Effector memory CD4-positive, alpha-beta T cell (primary cell): ENCODE measurements around the gene RASL11B.

Experiments
- DNase-seq, 3 donors: peaks; one replicate each; pipeline ENCODE4 v3.0.0-alpha.2; 2020
- H3K27ac ChIP-seq: 2 replicates; pipeline ENCODE4 v1.7.0; 2013; ENCODE audit warnings: mild to moderate bottlenecking, low read length, moderate library complexity; ENCODE audit not compliant: insufficient read depth, poor library complexity, severe bottlenecking
- H3K27me3 ChIP-seq: replicated peaks from 2 replicates; pipeline ENCODE4 v1.7.0; 2013; ENCODE audit warnings: mild to moderate bottlenecking, low read length; ENCODE audit not compliant: insufficient read depth, control insufficient read depth, poor library complexity, severe bottlenecking
- H3K36me3 ChIP-seq: 2 replicates; pipeline ENCODE4 v1.7.0; 2013; ENCODE audit warnings: mild to moderate bottlenecking, low read length, moderate library complexity; ENCODE audit not compliant: control insufficient read depth, insufficient read depth
- H3K4me1 ChIP-seq: 2 replicates; pipeline ENCODE4 v1.7.0; 2013; ENCODE audit warnings: low read length, mild to moderate bottlenecking; ENCODE audit not compliant: control insufficient read depth, insufficient read depth, poor library complexity, severe bottlenecking
- H3K4me3 ChIP-seq: 2 replicates; pipeline ENCODE4 v1.7.0; 2013; ENCODE audit warnings: low read length, low read depth, mild to moderate bottlenecking; ENCODE audit not compliant: insufficient read depth, poor library complexity, severe bottlenecking
- H3K9me3 ChIP-seq: 2 replicates; pipeline ENCODE4 v1.7.0; 2013; ENCODE audit warnings: mild to moderate bottlenecking, low read length, moderate library complexity; ENCODE audit not compliant: control insufficient read depth

RASL11B gene

DNA sequence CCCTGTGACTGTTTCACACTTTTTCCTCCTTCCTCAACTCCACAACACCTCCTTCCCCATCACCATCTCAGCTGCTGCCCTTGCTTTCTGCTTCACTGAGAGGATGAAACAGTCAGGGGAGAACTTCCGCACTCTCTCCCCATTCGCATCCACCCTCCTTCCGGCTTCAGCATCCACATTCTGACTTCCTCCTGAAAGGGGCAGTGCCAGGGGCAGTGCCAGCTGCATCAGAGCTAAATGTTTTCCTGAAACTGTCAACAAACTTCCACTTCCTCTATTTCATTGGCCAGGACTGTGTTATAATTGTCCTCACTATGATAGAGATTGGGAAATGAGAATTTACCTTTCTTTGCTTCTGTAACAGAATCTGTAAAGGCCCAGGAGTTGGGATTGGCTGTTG is 18.2 kb upstream of the RASL11B start:
- DNase-seq = no peak
- Histone ChIP-seq H3K27ac (no peak overlapping the region), H3K4me3 (no peak overlapping the region), H3K9me3 (no peaks in the 10 kb centered on the region), H3K27me3 (no peaks in the 10 kb centered on the region), H3K36me3 (no peaks in the 10 kb centered on the region), H3K4me1 (no peaks in the 10 kb centered on the region)

DNA sequence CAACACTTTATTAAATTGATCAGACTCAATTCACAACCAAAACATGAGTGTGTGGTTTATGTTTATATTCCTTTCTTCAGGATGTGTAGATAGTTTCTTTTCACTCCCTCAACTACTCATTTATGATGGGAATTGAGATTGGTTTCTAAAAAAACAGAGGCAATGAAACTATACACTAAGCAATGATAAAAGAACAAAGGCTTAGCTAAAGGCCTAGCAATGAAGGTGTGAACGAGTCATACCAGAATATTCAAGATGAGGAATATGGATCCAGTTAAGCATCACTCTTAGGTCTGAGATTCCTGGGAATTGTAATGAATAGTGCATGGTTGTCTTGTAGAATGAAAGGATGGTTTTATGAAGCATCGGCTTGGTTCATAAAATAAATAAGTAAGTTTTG is 17.5 kb upstream of the RASL11B start:
- Histone ChIP-seq H3K27ac (no peak overlapping the region), H3K4me3 (no peak overlapping the region)

DNA sequence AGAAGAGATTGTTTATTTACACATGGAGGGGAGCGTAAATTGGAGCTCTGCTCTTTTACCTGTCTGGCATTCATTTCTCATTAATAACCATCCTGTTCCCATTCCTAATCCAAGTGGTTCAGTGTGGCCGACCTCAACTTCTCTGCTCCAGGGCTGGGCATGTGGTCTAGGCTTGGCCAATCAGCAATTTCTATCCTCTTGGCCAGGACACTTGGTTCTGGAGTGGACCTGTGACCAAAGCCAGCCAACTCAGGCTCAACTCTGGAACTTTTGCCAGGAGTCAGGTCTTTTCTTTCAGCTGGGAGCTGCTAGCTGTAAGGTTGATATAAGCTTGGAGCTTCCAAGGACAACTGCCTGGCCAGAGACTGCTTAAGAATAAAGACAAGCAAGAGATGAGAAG is 15.6 kb upstream of the RASL11B start:
- H3K4me3 ChIP-seq = no peak overlapping the region
- no peaks in the 10 kb centered on the region for H3K9me3 ChIP-seq
- no peak overlapping the region for H3K27ac ChIP-seq
- H3K4me1 ChIP-seq = no peaks in the 10 kb centered on the region
- no peaks in the 10 kb centered on the region for H3K36me3 ChIP-seq
- DNase-seq = no peak
- H3K27me3 ChIP-seq = no peaks in the 10 kb centered on the region

More for the DNA sequence above, 17.5 kb upstream of the RASL11B start:
- Histone ChIP-seq H3K9me3 (no peaks in the 10 kb centered on the region), H3K36me3 (no peaks in the 10 kb centered on the region), H3K27me3 (no peaks in the 10 kb centered on the region), H3K4me1 (no peaks in the 10 kb centered on the region)
- no peak for DNase-seq

DNA sequence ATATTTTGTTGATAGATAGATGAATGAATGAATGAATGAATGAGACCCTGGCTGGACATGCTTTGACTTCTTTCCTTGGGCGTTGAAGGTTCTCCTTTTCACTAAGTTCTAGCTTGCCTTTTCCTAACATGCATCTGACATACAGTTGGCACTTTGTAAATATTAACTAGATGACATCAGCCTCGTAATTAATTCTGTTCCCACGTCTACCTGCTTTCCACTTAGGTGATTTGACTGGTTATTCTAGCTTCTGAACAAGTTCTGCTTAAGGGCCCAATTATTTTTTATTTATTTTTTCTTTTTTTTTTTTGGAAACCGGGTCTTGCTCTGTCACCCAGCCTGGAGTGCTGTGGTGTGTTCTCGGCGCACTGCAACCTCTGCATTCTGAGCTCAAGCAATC is 13.9 kb upstream of the RASL11B start:
- H3K4me3 ChIP-seq = no peak overlapping the region
- H3K9me3 ChIP-seq = no peaks in the 10 kb centered on the region
- no peaks in the 10 kb centered on the region for H3K27me3 ChIP-seq
- no peaks in the 10 kb centered on the region for H3K36me3 ChIP-seq
- no peak for DNase-seq
- H3K27ac ChIP-seq = no peak overlapping the region
- no peaks in the 10 kb centered on the region for H3K4me1 ChIP-seq

DNA sequence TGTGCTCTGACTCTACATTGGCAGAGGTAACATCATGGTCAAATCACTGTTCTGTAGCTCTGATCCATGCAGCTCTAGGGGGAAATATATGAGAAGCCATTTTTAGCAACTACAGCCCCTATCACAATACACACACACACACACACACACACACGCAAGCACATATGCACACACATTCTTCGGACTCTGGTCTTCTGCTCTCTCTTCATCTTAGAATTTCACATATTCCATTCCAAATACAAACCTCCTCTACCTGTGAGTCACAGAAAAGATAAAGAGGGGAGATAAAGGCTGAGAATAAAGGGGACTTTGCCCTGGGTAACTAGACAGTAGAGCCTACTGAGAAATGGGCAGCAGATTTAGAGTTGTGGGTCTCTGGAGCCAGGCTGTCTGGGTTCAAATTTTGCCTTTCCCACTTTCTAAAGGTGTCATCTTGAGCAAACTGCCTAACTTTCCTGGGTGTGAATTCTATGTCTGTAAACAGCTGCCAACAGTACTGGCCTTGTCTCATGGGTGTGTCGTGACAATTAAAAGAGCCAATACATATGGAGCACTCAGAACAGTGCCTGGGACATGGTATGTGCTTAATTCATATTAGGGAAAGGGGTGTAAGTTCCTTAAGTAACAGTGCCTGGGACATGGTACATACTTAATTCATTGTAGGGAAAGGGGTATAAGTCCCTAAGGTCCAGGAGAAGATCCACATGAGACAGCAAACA is 11.6 kb upstream of the RASL11B start:
- no peaks in the 10 kb centered on the region for H3K36me3 ChIP-seq
- H3K4me3 ChIP-seq = no peak overlapping the region
- H3K27ac ChIP-seq = no peak overlapping the region
- DNase-seq = no peak
- H3K4me1 ChIP-seq = no peaks in the 10 kb centered on the region
- no peaks in the 10 kb centered on the region for H3K9me3 ChIP-seq
- no peaks in the 10 kb centered on the region for H3K27me3 ChIP-seq

DNA sequence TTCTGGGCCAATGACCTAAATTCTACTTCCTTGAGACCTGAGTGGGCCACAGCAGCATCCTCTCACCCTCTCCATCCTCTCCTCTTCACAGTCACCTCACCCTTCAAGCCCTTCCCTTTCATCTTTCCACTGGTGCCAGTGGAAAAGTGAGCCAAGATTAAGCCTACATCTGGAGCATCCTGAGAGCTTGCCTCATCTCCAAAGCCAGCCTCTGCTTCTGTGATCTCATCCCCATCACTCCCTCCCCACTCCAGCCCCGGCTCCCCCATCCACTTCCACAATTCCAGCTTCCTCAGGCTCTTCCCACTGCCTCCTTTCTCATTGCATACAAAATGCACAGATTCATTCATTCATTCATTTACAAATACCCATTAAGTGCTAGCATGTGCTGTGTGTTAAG is 10.1 kb upstream of the RASL11B start:
- Histone ChIP-seq H3K27ac (no peak overlapping the region), H3K27me3 (no peaks in the 10 kb centered on the region), H3K9me3 (no peaks in the 10 kb centered on the region), H3K36me3 (no peaks in the 10 kb centered on the region), H3K4me1 (no peaks in the 10 kb centered on the region), H3K4me3 (no peak overlapping the region)
- DNase-seq = no peak

DNA sequence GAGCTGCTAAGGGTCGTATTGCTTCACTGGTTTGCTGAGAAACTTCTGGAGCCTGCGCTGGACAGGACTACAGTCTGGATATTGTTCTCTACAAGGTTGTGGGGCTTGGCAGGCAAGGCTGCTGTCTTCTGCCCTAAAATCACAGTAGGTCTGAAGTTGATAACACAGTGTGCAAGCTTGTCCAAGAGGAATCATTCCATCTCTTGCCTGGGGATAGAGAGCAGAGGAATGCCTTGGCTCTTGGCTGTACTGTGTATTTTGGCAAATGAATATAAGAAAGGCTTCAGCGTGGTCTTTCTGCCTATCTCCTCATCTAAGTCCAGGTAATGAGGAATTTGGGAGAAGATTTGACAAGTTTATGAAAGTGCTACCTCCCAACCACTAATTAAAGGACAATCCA is 9.4 kb upstream of the RASL11B start:
- no peak for DNase-seq
- Histone ChIP-seq H3K27ac (no peak overlapping the region), H3K27me3 (no peaks in the 10 kb centered on the region), H3K4me1 (no peaks in the 10 kb centered on the region), H3K9me3 (no peaks in the 10 kb centered on the region), H3K36me3 (no peaks in the 10 kb centered on the region), H3K4me3 (no peak overlapping the region)

DNA sequence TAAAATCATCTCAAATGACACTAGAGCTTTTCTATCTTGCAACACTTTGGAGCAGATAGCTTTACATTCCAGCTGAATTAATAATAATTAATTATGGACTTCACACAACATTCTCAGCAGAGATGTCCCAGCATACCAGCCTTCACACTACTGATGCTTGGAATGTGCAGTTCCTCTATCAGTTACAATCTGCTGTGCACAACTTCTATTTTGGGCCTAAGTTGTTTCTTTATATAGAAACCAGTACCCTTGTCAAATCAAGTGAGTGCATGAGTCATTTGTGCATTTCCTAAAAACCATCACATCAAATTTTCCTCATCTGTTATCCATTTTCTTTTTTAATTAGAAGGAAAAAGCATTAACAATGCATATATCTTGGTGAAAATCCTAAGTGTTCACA is 8.8 kb upstream of the RASL11B start:
- no peak for DNase-seq
- H3K9me3 ChIP-seq = no peaks in the 10 kb centered on the region
- H3K27me3 ChIP-seq = no peaks in the 10 kb centered on the region
- H3K36me3 ChIP-seq = no peaks in the 10 kb centered on the region
- H3K4me3 ChIP-seq = no peak overlapping the region
- no peak overlapping the region for H3K27ac ChIP-seq
- no peaks in the 10 kb centered on the region for H3K4me1 ChIP-seq

DNA sequence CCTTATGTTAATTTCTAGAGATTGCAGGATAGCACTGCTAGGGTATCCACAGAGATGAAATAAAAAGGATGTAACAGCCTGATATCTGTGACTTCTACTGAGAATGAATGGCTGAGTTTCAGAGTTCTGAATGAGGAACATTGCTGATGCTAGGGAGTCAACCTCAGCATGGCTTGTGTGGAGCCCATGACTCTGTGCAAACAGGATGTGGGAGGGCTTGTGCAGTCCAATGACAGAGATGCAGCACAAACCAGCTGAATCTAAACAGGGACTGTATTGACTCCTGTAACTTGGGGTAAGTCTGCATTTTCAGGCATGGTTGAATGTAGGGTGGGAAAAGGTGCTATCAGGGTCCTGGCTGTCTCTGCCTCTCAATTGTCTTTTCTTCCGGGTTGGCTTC is 5.3 kb upstream of the RASL11B start:
- no peak for DNase-seq
- Histone ChIP-seq H3K27ac (no peak overlapping the region), H3K4me1 (peaks cover 4% of the 10 kb centered on the region), H3K27me3 (peaks cover 2% of the 10 kb centered on the region), H3K4me3 (no peak overlapping the region), H3K36me3 (no peaks in the 10 kb centered on the region), H3K9me3 (no peaks in the 10 kb centered on the region)

DNA sequence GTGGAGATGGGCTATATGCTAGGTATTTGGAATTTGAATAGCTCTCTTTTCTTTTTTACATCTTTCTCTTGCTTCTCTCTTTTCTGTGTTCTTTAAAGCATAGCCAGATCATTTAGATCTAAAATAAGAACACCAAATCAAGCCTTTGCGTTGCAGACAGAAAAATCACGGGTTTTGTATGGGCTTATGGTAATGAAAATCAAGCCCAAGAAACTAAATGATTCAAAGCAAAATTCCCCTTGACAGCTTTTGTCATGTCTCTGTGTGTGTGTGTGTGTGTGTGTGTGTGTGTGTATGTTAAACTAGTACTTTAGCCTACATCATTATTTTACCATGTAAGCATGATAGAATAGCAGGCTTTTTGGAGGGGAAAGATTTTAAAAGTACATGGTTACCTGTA is 1.8 kb upstream of the RASL11B start:
- Histone ChIP-seq H3K27me3 (peaks cover 2% of the 10 kb centered on the region), H3K9me3 (no peaks in the 10 kb centered on the region), H3K27ac (no peak overlapping the region), H3K4me1 (peaks cover 13% of the 10 kb centered on the region), H3K4me3 (no peak overlapping the region), H3K36me3 (no peaks in the 10 kb centered on the region)
- DNase-seq = no peak
